Left lobe of liver (tissue), 2 donors: ENCODE measurements around the gene SLC4A11. TPM values are rescaled to one million over a fixed set of nuclear protein-coding genes. Genes with fewer than 3 reads are reported as not detected.
A peak's percentile ranks its signal among the peaks of the same experiment; 100 is the strongest.
"Not testable (repeated sequence)": the region's sequence is repeated elsewhere in the genome, so short reads cannot be mapped to it uniquely, and the experiment has no call there.

Source experiments
- ATAC-seq: fragments of 200-7000 bp; cut with Tn5 transposase; one replicate; pipeline ENCODE4 v1.9.1; 2020; ENCODE audit warnings: mild to moderate bottlenecking, moderate library complexity
- DNase-seq: peaks from one replicate; pipeline ENCODE4 v3.0.0-alpha.2; 2020; ENCODE audit warnings: low spot score
- total RNA-seq: library from RNA; stranded (reverse); gene quantifications from one replicate; pipeline ENCODE4 v1.2.1, GENCODE V29; 2021
- donor health status: DM: no; HTN: no; CAD: no; lungs with moderate emphysema.
- donor health status: DM: no; HTN: yes; CAD: no.

SLC4A11 gene
- total RNA-seq, 1 donor from 2014 or later = 0.18 TPM

- ATAC-seq (peak; percentile 91), DNase-seq (peak; percentile 90)
Measured at GRCh38 chr20:3204124-3204794, 34.7 kb downstream of the SLC4A11 start, which contains the start of gene DDRGK1. TSS of gene DDRGK1 (minus strand) at chr20:3204682. CDS start at chr20:3204627, 55 bp downstream.

- DNase-seq = no peak
- ATAC-seq = peak; percentile 48
Measured at GRCh38 chr20:3203315-3204123, 35.5 kb downstream of the SLC4A11 start.

- no peak for ATAC-seq
- DNase-seq = no peak
Measured at GRCh38 chr20:3202965-3203314, 36.0 kb downstream of the SLC4A11 start.

GRCh38 chr20:3199976-3200755 is 38.8 kb downstream of the SLC4A11 start:
- ATAC-seq = no peak
- DNase-seq = no peak

- DNase-seq (no peak), ATAC-seq (peak; percentile 61)
Measured at GRCh38 chr20:3199206-3199605, 39.8 kb downstream of the SLC4A11 start.

- DNase-seq (no peak), ATAC-seq (no peak)
Measured at GRCh38 chr20:3195590-3196237, 43.3 kb downstream of the SLC4A11 start.

GRCh38 chr20:3194617-3195280 is 44.2 kb downstream of the SLC4A11 start:
- DNase-seq = no peak
- no peak for ATAC-seq

- DNase-seq (no peak), ATAC-seq (no peak)
Measured at GRCh38 chr20:3193806-3194616, 45.0 kb downstream of the SLC4A11 start.

- DNase-seq = no peak
- no peak for ATAC-seq
Measured at GRCh38 chr20:3192226-3193015, 46.6 kb downstream of the SLC4A11 start.

GRCh38 chr20:3190681-3191111 is 48.3 kb downstream of the SLC4A11 start:
- DNase-seq (no peak), ATAC-seq (peak; percentile 22)

- no peak for DNase-seq
- no peak for ATAC-seq
Measured at GRCh38 chr20:3189561-3190131, 49.3 kb downstream of the SLC4A11 start.

- ATAC-seq (peak; percentile 27), DNase-seq (no peak)
Measured at GRCh38 chr20:3188823-3189413, 50.1 kb downstream of the SLC4A11 start.

- not testable (repeated sequence) for DNase-seq, ATAC-seq
Measured at GRCh38 chr20:3187861-3188260, 51.1 kb downstream of the SLC4A11 start.

- ATAC-seq = no peak
- no peak for DNase-seq
Measured at GRCh38 chr20:3183896-3184612, 54.9 kb downstream of the SLC4A11 start.

GRCh38 chr20:3182429-3182828 is 56.6 kb downstream of the SLC4A11 start:
- not testable (repeated sequence) for DNase-seq, ATAC-seq

GRCh38 chr20:3181270-3181669 is 57.7 kb downstream of the SLC4A11 start:
- ATAC-seq (no peak), DNase-seq (no peak)

GRCh38 chr20:3180319-3180718 is 58.7 kb downstream of the SLC4A11 start:
- DNase-seq (no peak), ATAC-seq (no peak)
